CD4-positive, alpha-beta T cell treated with Interleukin-1 beta for 1 hour (primary cell): ENCODE results near the gene SNX6.
"Not testable (repeated sequence)": the region's sequence is repeated elsewhere in the genome, so short reads cannot be mapped to it uniquely, and the experiment has no call there.

Source experiments
- DNase-seq, 2 donors: peaks; one replicate each; pipeline ENCODE4 v3.0.0-alpha.2; 2020 to 2022

Gene SNX6

GRCh38 chr14:34629657-34630529 lies at the start of gene SNX6:
Gene SNX6, minus strand, starts transcription at chr14:34630148. Its CDS starts 32 bp downstream, at chr14:34630116.
- peak; percentile 87 to 88 for DNase-seq

GRCh38 chr14:34678735-34679134 lies 48.8 kb upstream of the SNX6 start:
- DNase-seq, result no peak

- no peak for DNase-seq
These were observed 48.4 kb upstream of the SNX6 start for GRCh38 chr14:34678306-34678705.

GRCh38 chr14:34676516-34677211 lies 46.7 kb upstream of the SNX6 start:
- no peak for DNase-seq

- no peak for DNase-seq
These were observed 43.8 kb upstream of the SNX6 start for GRCh38 chr14:34673702-34674101.

GRCh38 chr14:34671716-34672115 lies 41.8 kb upstream of the SNX6 start:
- DNase-seq, result no peak

GRCh38 chr14:34668111-34668510 lies 38.2 kb upstream of the SNX6 start:
- no peak for DNase-seq

GRCh38 chr14:34667007-34667406 lies 37.1 kb upstream of the SNX6 start:
- no peak for DNase-seq

GRCh38 chr14:34665785-34666435 lies 36.0 kb upstream of the SNX6 start:
- peak in 1 of 2 donors; percentile 34 for DNase-seq

GRCh38 chr14:34662561-34663088 lies 32.7 kb upstream of the SNX6 start:
- no peak for DNase-seq

- no peak for DNase-seq
These were observed 30.8 kb upstream of the SNX6 start for GRCh38 chr14:34660796-34661195.

- no peak for DNase-seq
These were observed 26.0 kb upstream of the SNX6 start for GRCh38 chr14:34655959-34656358.

- not testable (repeated sequence) for DNase-seq
These were observed 23.1 kb upstream of the SNX6 start for GRCh38 chr14:34653073-34653472.

- DNase-seq, result not testable (repeated sequence)
These were observed 22.4 kb upstream of the SNX6 start for GRCh38 chr14:34652348-34652747.

GRCh38 chr14:34650786-34651584 lies 21.0 kb upstream of the SNX6 start:
- DNase-seq, result no peak

GRCh38 chr14:34650006-34650405 lies 20.1 kb upstream of the SNX6 start:
- not testable (repeated sequence) for DNase-seq

- no peak for DNase-seq
These were observed 19.4 kb upstream of the SNX6 start for GRCh38 chr14:34649344-34649743.

- no peak for DNase-seq
These were observed 16.8 kb upstream of the SNX6 start for GRCh38 chr14:34646570-34647255.

GRCh38 chr14:34643361-34643760 lies 13.4 kb upstream of the SNX6 start:
- no peak for DNase-seq

GRCh38 chr14:34642595-34642994 lies 12.6 kb upstream of the SNX6 start:
- DNase-seq, result no peak

GRCh38 chr14:34640826-34641225 lies 10.9 kb upstream of the SNX6 start:
- DNase-seq, result no peak

GRCh38 chr14:34634360-34634771 lies 4.4 kb upstream of the SNX6 start:
- DNase-seq, result not testable (repeated sequence)
